ENCODE results near the gene FAM222A.
A peak's percentile ranks its signal among the peaks of the same experiment; 100 is the strongest.

Gene FAM222A

DNA sequence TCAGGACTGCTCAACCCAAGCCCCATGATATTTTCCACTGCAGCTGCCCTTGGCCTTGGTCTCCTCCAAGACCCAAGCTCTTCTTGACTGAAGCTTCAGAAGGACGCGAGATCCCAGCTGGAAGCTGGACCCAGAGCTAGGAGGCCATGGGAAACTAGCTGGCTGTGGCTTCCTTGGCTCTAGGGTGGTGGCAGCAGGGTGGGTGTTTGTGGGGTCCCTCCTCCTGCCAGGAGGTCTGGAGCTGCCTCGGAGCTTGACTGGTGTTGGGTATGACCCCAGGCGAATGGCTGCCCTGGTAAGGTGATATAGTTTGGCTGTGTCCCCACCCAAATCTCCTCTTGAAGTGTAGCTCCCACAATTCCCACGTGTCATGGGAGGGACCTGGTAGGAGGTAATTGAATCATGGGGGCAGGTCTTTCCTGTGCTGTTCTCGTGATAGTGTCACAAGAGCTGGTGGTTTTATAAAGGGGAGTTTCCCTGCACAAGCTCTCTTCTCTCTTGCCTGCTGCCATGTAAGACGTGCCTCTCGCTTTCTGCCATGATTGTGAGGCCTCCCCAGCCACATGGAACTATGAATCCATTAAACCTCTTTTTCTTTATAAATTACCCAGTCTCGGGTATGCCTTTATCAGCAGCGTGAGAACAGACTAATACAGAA lies 68.2 kb downstream of the FAM222A start:
- no peak for ATAC-seq
- TF ChIP-seq CSRNP3 (CRISPR knock-in tag; IDR thresholded peaks at IDR 0.05) (no peak), ISL1 (CRISPR knock-in tag; IDR thresholded peaks at IDR 0.05) (no peak), CSDC2 (CRISPR knock-in tag; IDR thresholded peaks at IDR 0.05) (no peak), PATZ1 (CRISPR knock-in tag; IDR thresholded peaks at IDR 0.05; ENCODE audit: borderline replicate concordance) (no peak), ARNTL (CRISPR knock-in tag; IDR thresholded peaks at IDR 0.05; ENCODE audit: borderline replicate concordance, low read depth) (no peak)

- TF ChIP-seq, protein P1, sequence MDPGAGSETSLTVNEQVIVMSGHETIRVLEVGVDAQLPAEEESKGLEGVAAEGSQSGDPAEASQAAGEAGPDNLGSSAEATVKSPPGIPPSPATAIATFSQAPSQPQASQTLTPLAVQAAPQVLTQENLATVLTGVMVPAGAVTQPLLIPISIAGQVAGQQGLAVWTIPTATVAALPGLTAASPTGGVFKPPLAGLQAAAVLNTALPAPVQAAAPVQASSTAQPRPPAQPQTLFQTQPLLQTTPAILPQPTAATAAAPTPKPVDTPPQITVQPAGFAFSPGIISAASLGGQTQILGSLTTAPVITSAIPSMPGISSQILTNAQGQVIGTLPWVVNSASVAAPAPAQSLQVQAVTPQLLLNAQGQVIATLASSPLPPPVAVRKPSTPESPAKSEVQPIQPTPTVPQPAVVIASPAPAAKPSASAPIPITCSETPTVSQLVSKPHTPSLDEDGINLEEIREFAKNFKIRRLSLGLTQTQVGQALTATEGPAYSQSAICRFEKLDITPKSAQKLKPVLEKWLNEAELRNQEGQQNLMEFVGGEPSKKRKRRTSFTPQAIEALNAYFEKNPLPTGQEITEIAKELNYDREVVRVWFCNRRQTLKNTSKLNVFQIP (CRISPR knock-in tag; IDR thresholded peaks at IDR 0.05; ENCODE audit: borderline replicate concordance, low read depth) = no peak
- TF ChIP-seq ISL1 (CRISPR knock-in tag; IDR thresholded peaks at IDR 0.05) = no peak
- no peak for TF ChIP-seq RARB (CRISPR knock-in tag; IDR thresholded peaks at IDR 0.05)
- no peak for TF ChIP-seq ZFP3 (CRISPR knock-in tag; IDR thresholded peaks at IDR 0.05)
- no peak for TF ChIP-seq GLIS3 (CRISPR knock-in tag; IDR thresholded peaks at IDR 0.05)
- TF ChIP-seq SNAI2 (CRISPR knock-in tag; IDR thresholded peaks at IDR 0.05) = no peak
- no peak for TF ChIP-seq TCF4 (CRISPR knock-in tag; IDR thresholded peaks at IDR 0.05; ENCODE audit: borderline replicate concordance)
- no peak for TF ChIP-seq TSHZ2 (CRISPR knock-in tag; IDR thresholded peaks at IDR 0.05)
- no peak for TF ChIP-seq ZC3H10 (CRISPR knock-in tag; IDR thresholded peaks at IDR 0.05)
- TF ChIP-seq PATZ1 (CRISPR knock-in tag; IDR thresholded peaks at IDR 0.05; ENCODE audit: borderline replicate concordance) = no peak
- ATAC-seq = peak; percentile 10; the same call in 1 of the 3 replicates
Measured at GRCh38 chr12:109782326-109782703, 68.7 kb downstream of the FAM222A start.

DNA sequence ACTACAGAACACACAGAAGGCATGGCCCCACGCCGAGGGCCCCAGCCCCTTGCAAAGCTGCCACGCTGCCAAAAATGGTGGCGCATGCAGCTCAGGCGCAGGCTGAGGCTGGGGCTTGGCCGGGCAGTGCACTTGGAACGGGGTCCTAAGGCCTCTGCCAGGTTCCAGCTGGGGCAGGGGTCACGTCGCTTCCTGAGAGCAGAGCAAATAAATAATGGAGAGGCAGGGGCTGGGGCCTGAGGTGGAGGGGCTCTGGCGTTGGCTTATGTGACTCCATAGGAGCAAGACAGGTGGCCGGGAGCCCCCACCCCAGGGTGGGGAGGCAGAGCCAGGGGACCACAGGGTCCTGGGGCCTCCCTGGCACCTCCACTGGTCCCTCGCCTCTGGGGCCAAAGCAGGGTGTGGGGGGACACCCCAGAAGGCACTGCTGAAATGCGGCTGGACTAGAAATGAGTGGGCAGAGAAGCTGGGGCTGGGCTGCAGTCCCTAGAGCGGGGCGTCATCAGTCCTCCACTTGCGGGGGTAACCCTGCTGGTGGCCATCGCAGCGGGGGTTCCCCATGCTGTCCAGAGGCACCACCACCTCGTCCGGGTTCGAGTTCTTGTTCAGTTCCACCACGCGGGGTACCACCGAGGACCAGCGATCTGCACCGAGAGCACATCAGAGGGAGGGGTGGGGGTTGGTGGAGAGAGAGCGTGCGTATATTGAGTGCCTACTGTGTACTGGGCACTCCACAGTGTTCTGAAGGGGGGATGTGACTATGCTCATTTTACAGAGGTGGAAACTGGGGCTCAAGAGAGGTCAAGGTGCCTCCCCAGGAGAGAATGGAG lies 69.7 kb downstream of the FAM222A start:
- ATAC-seq = no peak
- no peak for TF ChIP-seq GLIS3 (CRISPR knock-in tag; IDR thresholded peaks at IDR 0.05)
- TF ChIP-seq CSRNP3 (CRISPR knock-in tag; IDR thresholded peaks at IDR 0.05) = no peak
- TF ChIP-seq OSR1 (CRISPR knock-in tag; IDR thresholded peaks at IDR 0.05) = no peak

Measured in SK-N-SH treated with all-trans-retinoic acid at 6 μM for 48 hours (cell line).